Measurements from ENCODE around the gene TMTC4.

Gene TMTC4

DNA sequence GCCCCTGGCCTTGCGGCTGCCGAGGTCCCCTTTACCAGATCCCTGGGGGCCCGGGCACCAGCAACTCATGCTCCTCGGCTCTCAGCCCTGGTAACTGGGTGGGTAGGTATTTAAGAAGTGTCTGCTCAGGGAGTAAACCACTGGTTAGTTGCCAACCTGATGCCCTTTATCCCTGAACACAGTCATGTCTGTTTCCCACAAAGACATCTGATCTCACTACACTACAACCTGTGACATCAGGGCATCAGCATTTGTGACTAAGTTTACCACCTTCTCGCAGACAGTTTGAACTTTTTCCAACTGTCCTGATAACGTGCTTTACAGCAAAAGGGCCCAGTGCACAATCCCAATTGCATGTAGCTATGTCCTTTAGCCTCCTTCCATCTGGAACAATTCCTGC is 108.1 kb downstream of the TMTC4 start:
- TF ChIP-seq, protein P1, sequence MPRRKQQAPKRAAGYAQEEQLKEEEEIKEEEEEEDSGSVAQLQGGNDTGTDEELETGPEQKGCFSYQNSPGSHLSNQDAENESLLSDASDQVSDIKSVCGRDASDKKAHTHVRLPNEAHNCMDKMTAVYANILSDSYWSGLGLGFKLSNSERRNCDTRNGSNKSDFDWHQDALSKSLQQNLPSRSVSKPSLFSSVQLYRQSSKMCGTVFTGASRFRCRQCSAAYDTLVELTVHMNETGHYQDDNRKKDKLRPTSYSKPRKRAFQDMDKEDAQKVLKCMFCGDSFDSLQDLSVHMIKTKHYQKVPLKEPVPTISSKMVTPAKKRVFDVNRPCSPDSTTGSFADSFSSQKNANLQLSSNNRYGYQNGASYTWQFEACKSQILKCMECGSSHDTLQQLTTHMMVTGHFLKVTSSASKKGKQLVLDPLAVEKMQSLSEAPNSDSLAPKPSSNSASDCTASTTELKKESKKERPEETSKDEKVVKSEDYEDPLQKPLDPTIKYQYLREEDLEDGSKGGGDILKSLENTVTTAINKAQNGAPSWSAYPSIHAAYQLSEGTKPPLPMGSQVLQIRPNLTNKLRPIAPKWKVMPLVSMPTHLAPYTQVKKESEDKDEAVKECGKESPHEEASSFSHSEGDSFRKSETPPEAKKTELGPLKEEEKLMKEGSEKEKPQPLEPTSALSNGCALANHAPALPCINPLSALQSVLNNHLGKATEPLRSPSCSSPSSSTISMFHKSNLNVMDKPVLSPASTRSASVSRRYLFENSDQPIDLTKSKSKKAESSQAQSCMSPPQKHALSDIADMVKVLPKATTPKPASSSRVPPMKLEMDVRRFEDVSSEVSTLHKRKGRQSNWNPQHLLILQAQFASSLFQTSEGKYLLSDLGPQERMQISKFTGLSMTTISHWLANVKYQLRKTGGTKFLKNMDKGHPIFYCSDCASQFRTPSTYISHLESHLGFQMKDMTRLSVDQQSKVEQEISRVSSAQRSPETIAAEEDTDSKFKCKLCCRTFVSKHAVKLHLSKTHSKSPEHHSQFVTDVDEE (CRISPR knock-in tag; IDR thresholded peaks at IDR 0.05): no peak
- TF ChIP-seq TCF4 (CRISPR knock-in tag; IDR thresholded peaks at IDR 0.05; ENCODE audit: borderline replicate concordance) (no peak), ZNF8 (CRISPR knock-in tag; IDR thresholded peaks at IDR 0.05) (no peak), ESRRG (CRISPR knock-in tag; IDR thresholded peaks at IDR 0.05) (no peak), TOX (CRISPR knock-in tag; IDR thresholded peaks at IDR 0.05; ENCODE audit: borderline replicate concordance) (no peak), CSRNP3 (CRISPR knock-in tag; IDR thresholded peaks at IDR 0.05) (no peak), ISL1 (CRISPR knock-in tag; IDR thresholded peaks at IDR 0.05) (no peak), GLIS3 (CRISPR knock-in tag; IDR thresholded peaks at IDR 0.05) (no peak), ZNF565 (CRISPR knock-in tag; conservative IDR thresholded peaks at IDR 0.05; ENCODE audit: low read depth) (no peak), ZC3H10 (CRISPR knock-in tag; IDR thresholded peaks at IDR 0.05) (no peak), RARB (CRISPR knock-in tag; IDR thresholded peaks at IDR 0.05) (no peak), ZNF70 (CRISPR knock-in tag; IDR thresholded peaks at IDR 0.05) (no peak), PPARA (CRISPR knock-in tag; IDR thresholded peaks at IDR 0.05; ENCODE audit: borderline replicate concordance) (no peak), ZFP30 (CRISPR knock-in tag; IDR thresholded peaks at IDR 0.05) (no peak), ARNTL (CRISPR knock-in tag; IDR thresholded peaks at IDR 0.05; ENCODE audit: borderline replicate concordance, low read depth) (no peak)
- TF ChIP-seq, protein P2, sequence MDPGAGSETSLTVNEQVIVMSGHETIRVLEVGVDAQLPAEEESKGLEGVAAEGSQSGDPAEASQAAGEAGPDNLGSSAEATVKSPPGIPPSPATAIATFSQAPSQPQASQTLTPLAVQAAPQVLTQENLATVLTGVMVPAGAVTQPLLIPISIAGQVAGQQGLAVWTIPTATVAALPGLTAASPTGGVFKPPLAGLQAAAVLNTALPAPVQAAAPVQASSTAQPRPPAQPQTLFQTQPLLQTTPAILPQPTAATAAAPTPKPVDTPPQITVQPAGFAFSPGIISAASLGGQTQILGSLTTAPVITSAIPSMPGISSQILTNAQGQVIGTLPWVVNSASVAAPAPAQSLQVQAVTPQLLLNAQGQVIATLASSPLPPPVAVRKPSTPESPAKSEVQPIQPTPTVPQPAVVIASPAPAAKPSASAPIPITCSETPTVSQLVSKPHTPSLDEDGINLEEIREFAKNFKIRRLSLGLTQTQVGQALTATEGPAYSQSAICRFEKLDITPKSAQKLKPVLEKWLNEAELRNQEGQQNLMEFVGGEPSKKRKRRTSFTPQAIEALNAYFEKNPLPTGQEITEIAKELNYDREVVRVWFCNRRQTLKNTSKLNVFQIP (CRISPR knock-in tag; IDR thresholded peaks at IDR 0.05; ENCODE audit: borderline replicate concordance, low read depth): no peak
- TF ChIP-seq, protein P3, sequence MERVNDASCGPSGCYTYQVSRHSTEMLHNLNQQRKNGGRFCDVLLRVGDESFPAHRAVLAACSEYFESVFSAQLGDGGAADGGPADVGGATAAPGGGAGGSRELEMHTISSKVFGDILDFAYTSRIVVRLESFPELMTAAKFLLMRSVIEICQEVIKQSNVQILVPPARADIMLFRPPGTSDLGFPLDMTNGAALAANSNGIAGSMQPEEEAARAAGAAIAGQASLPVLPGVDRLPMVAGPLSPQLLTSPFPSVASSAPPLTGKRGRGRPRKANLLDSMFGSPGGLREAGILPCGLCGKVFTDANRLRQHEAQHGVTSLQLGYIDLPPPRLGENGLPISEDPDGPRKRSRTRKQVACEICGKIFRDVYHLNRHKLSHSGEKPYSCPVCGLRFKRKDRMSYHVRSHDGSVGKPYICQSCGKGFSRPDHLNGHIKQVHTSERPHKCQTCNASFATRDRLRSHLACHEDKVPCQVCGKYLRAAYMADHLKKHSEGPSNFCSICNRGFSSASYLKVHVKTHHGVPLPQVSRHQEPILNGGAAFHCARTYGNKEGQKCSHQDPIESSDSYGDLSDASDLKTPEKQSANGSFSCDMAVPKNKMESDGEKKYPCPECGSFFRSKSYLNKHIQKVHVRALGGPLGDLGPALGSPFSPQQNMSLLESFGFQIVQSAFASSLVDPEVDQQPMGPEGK (CRISPR knock-in tag; IDR thresholded peaks at IDR 0.05; ENCODE audit: borderline replicate concordance): no peak
- ATAC-seq: no peak

DNA sequence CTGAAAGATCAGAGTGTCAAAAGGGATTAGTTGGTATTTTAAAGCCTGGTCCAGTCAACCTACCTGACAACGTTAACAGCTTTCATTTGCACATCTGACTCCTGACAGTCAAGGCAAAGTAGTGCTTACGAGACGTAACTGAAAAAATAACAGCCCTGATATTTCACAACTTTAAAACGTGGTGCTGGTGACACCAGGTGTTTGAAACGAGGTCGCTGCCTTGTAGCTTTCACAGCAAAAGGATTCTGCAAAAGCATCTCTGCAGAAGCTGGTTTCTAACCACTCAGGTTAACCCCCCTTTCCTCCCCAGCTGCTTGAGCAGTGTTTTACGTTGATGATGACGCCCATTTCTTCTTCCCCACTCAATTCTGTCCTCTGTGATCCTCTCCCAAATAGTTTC is 109.3 kb downstream of the TMTC4 start:
- TF ChIP-seq SNAI2 (CRISPR knock-in tag; IDR thresholded peaks at IDR 0.05) (no peak), BACH2 (CRISPR knock-in tag; IDR thresholded peaks at IDR 0.05; ENCODE audit: borderline replicate concordance) (no peak), ZFP3 (CRISPR knock-in tag; IDR thresholded peaks at IDR 0.05) (no peak), TOX (CRISPR knock-in tag; IDR thresholded peaks at IDR 0.05; ENCODE audit: borderline replicate concordance) (no peak), ZNF565 (CRISPR knock-in tag; conservative IDR thresholded peaks at IDR 0.05; ENCODE audit: low read depth) (no peak), ZNF70 (CRISPR knock-in tag; IDR thresholded peaks at IDR 0.05) (no peak), GLIS3 (CRISPR knock-in tag; IDR thresholded peaks at IDR 0.05) (no peak), PPARA (CRISPR knock-in tag; IDR thresholded peaks at IDR 0.05; ENCODE audit: borderline replicate concordance) (no peak), CREB5 (CRISPR knock-in tag; IDR thresholded peaks at IDR 0.05; ENCODE audit: low read depth) (no peak), TCF4 (CRISPR knock-in tag; IDR thresholded peaks at IDR 0.05; ENCODE audit: borderline replicate concordance) (no peak), ZFP30 (CRISPR knock-in tag; IDR thresholded peaks at IDR 0.05) (no peak), RARB (CRISPR knock-in tag; IDR thresholded peaks at IDR 0.05) (no peak), ZC3H10 (CRISPR knock-in tag; IDR thresholded peaks at IDR 0.05) (no peak)
- TF ChIP-seq, protein P2 (CRISPR knock-in tag; IDR thresholded peaks at IDR 0.05; ENCODE audit: borderline replicate concordance, low read depth): no peak
- no peak for ATAC-seq
